ENCODE results near the gene IL12B. TPM values are rescaled to one million over a fixed set of nuclear protein-coding genes. Genes with fewer than 3 reads are reported as not detected.

Gene IL12B
- total RNA-seq, 4 donors from 2014 or later = not detected

- no peak for TF ChIP-seq CTCF (IDR thresholded peaks at IDR 0.05)
- ATAC-seq (ENCODE audit: low FRiP score) (no peak), DNase-seq (ENCODE audit: low spot score) (no peak)
These were observed 9.2 kb upstream of the IL12B start for GRCh38 chr5:159339460-159339859.

GRCh38 chr5:159338118-159338517 lies 7.8 kb upstream of the IL12B start:
- DNase-seq (ENCODE audit: low spot score) (no peak), ATAC-seq (ENCODE audit: low FRiP score) (no peak)
- TF ChIP-seq CTCF (IDR thresholded peaks at IDR 0.05) = no peak

- DNase-seq (ENCODE audit: low spot score) (no peak), ATAC-seq (ENCODE audit: low FRiP score) (no peak)
- no peak for TF ChIP-seq CTCF (IDR thresholded peaks at IDR 0.05)
These were observed 7.0 kb upstream of the IL12B start for GRCh38 chr5:159337016-159337955.

GRCh38 chr5:159336586-159336985 lies 6.3 kb upstream of the IL12B start:
- DNase-seq (ENCODE audit: low spot score) (no peak), ATAC-seq (ENCODE audit: low FRiP score) (no peak)
- no peak for TF ChIP-seq CTCF (IDR thresholded peaks at IDR 0.05)

GRCh38 chr5:159333545-159333925 lies 3.2 kb upstream of the IL12B start:
- ATAC-seq (ENCODE audit: low FRiP score) (no peak), DNase-seq (ENCODE audit: low spot score) (no peak)
- no peak for TF ChIP-seq CTCF (IDR thresholded peaks at IDR 0.05)

GRCh38 chr5:159332800-159333544 lies 2.7 kb upstream of the IL12B start:
- no peak for DNase-seq (ENCODE audit: low spot score)
- no peak for ATAC-seq (ENCODE audit: low FRiP score)
- no peak for TF ChIP-seq CTCF (IDR thresholded peaks at IDR 0.05)
